ENCODE data around the gene MOB2. TPM values are rescaled to one million over a fixed set of nuclear protein-coding genes. Genes with fewer than 3 reads are reported as not detected.

The MOB2 gene
- total and polyA plus RNA-seq, 9 donors = 28.5 to 50.1 (median 32.0) TPM

DNA sequence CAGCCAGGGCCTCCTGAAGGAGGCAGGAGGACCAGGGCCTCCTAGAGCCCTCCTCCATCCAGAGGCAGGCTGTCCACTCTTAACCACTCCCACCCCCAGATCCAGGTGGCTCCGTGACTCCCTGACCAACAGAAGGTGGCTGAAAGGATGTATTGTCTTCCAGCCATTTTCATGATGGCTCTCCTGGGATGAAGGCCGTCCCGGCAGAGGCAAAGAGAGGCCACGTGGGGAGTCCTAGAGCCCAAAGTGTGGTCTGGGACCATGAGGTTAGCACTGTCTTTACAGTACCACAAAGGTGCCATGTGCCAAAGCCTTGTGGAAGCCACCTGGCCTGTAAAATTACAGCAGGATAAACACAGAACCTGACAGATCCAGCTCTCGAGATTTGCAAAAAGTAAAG, 43.2 kb upstream of the MOB2 start:
- intact Hi-C loops (cut with DNase I) = loop anchor here in 1 of 4 donors (10.0 kb wide), 1 partner anchor 265 kb away; no protein-coding TSS in a partner anchor
- TF ChIP-seq POLR2A (IDR thresholded peaks at IDR 0.05) = no peak
- TF ChIP-seq CTCF (IDR thresholded peaks at IDR 0.05) = no peak
- no peak for TF ChIP-seq EP300 (IDR thresholded peaks at IDR 0.05)
- H3K27ac ChIP-seq = no peak overlapping the region
- no peaks in the 10 kb centered on the region for H3K36me3 ChIP-seq
- no peak for DNase-seq
- WGBS, 3 donors = 71 to 83% (median 82%) methylated on average over 5 of the region's 5 CpGs
- H3K4me3 ChIP-seq = no peak overlapping the region
- H3K27me3 ChIP-seq = no peaks in the 10 kb centered on the region
- no peaks in the 10 kb centered on the region for H3K9me3 ChIP-seq
- H3K4me1 ChIP-seq (ENCODE audit: insufficient read depth) = peaks cover 5% of the 10 kb centered on the region

DNA sequence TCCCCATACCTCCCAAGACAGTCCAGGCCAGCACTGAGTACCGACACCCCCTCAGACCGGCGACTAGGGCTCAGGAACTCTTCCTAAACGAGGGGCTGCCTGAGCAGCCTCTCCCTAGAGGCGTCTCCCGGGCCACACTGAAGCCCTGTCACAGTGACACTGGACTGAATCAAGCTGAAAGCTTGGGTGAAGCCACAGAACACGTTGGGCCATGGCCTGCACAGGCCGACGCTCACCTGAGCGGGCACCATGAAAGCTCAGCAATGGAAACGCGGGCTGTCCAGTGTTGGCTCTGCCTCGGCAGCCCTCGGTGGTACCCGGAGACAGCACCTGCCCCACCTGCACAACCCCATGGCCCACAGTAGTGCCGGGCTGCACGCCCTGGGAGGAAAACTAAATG, 42.7 kb upstream of the MOB2 start:
- H3K4me3 ChIP-seq = no peak overlapping the region
- TF ChIP-seq EP300 (IDR thresholded peaks at IDR 0.05) (no peak), POLR2A (IDR thresholded peaks at IDR 0.05) (no peak), CTCF (IDR thresholded peaks at IDR 0.05) (no peak)
- H3K4me1 ChIP-seq (ENCODE audit: insufficient read depth) = peaks cover 5% of the 10 kb centered on the region

DNA sequence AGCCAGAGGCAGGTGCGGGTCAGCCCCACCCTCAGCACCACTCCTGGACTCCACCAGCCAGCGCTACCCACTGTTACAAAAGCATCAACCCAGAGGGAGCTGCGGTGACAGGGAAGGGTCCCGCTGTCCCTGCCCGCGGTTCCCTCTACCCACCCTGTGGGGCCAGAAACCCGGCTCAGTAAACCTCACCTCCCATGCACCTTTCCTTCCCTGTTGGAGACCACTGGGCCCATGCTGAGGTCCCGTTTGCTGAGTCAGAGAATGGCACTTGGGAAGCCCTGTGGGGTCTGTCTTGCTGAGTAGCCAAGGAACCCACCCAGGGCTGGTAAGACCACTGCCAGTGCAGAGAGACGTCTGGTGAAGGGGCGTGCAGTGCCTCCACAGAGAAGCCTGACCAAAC, 42.1 kb upstream of the MOB2 start:
- intact Hi-C loops (cut with DNase I) = no loop called here
- no peak overlapping the region for H3K4me3 ChIP-seq
- no peaks in the 10 kb centered on the region for H3K9me3 ChIP-seq
- TF ChIP-seq POLR2A (IDR thresholded peaks at IDR 0.05) (no peak), EP300 (IDR thresholded peaks at IDR 0.05) (no peak), CTCF (IDR thresholded peaks at IDR 0.05) (no peak)
- H3K4me1 ChIP-seq (ENCODE audit: insufficient read depth) = peaks cover 5% of the 10 kb centered on the region
- WGBS, 3 donors = 90 to 97% (median 93%) methylated on average over 10 of the region's 10 CpGs
- no peaks in the 10 kb centered on the region for H3K27me3 ChIP-seq
- H3K27ac ChIP-seq = no peak overlapping the region
- DNase-seq = no peak
- no peaks in the 10 kb centered on the region for H3K36me3 ChIP-seq

More for the DNA sequence above, 42.7 kb upstream of the MOB2 start:
- Histone ChIP-seq H3K9me3 (no peaks in the 10 kb centered on the region), H3K27me3 (no peaks in the 10 kb centered on the region), H3K27ac (no peak overlapping the region), H3K36me3 (no peaks in the 10 kb centered on the region)
- WGBS, 3 donors = 87 to 95% (median 92%) methylated on average over 17 of the region's 17 CpGs
- intact Hi-C loops (cut with DNase I) = no loop called here
- no peak for DNase-seq

GRCh38 chr11:1526785-1527184, 40.2 kb upstream of the MOB2 start:
- no peak for DNase-seq
- intact Hi-C loops (cut with DNase I) = no loop called here
- no peak for TF ChIP-seq CTCF (IDR thresholded peaks at IDR 0.05)
- no peaks in the 10 kb centered on the region for H3K9me3 ChIP-seq
- no peaks in the 10 kb centered on the region for H3K27me3 ChIP-seq
- H3K4me1 ChIP-seq (ENCODE audit: insufficient read depth) = peaks cover 5% of the 10 kb centered on the region
- WGBS, 3 donors = 83 to 90% (median 87%) methylated on average over 15 of the region's 15 CpGs
- no peak overlapping the region for H3K4me3 ChIP-seq
- no peak overlapping the region for H3K27ac ChIP-seq
- H3K36me3 ChIP-seq = no peaks in the 10 kb centered on the region

All from ovary (tissue), 9 donors.